SK-N-SH (cell line): ENCODE data around the gene ATN1. TPM values are rescaled to one million over a fixed set of nuclear protein-coding genes. Genes with fewer than 3 reads are reported as not detected.

ENCODE experiments used
- CTCF ChIA-PET: fragments of 300-600, 350-600 bp; formaldehyde crosslinking; extraction: SDS; loops from one replicate; lab custom pipeline; 2021; lab: Yijun Ruan, JAX
- POLR2A ChIA-PET: fragments of 350-600 bp; sonication (Branson Sonifier 250); formaldehyde crosslinking; extraction: SDS; loops from one replicate; lab custom pipeline; 2020; ENCODE audit warnings: antibody characterized with exemption, inconsistent platforms; lab: Yijun Ruan, JAX
- DNase-seq: peaks from one replicate; pipeline ENCODE4 v3.0.0; 2012
- H2AFZ ChIP-seq: fragments of 200-600 bp; sonication (generic); 2 replicates; pipeline ENCODE4 v1.8.1; 2016; ENCODE audit warnings: antibody characterized with exemption, mild to moderate bottlenecking, low read depth
- H3F3A ChIP-seq: fragments of 200-600 bp; sonication (generic); replicated peaks from 2 replicates; pipeline ENCODE3; 2016; ENCODE audit warnings: antibody characterized with exemption, mild to moderate bottlenecking; ENCODE audit not compliant: insufficient read depth
- H3K27ac ChIP-seq, 2 experiments: fragments of 200-500 bp in 1 of 2; fragments of 200-600 bp in 1 of 2; sonication (Bioruptor generic) in 1 of 2; sonication (generic), shearing (Covaris generic) in 1 of 2; 2 replicates each; pipeline versions ENCODE4 v1.5.1 to v1.6.1; 2014 to 2016; ENCODE audit warnings: low read depth in 2 of 2, inconsistent platforms in 1 of 2, low read length in 1 of 2, mild to moderate bottlenecking in 1 of 2, mixed read lengths in 1 of 2
- H3K27me3 ChIP-seq: fragments of 200-600 bp; sonication (generic), shearing (Covaris generic); 2 replicates; pipeline ENCODE4 v1.6.1; 2016; ENCODE audit warnings: mixed run types; ENCODE audit not compliant: insufficient read depth
- H3K36me3 ChIP-seq, 2 experiments: fragments of 200-500 bp in 1 of 2; fragments of 200-600 bp in 1 of 2; sonication (Bioruptor generic) in 1 of 2; sonication (generic) in 1 of 2; replicated peaks in 1 of 2; 2 replicates each; pipeline versions ENCODE3 to v1.5.1; 2014 to 2016; ENCODE audit warnings: low read length in 1 of 2, mild to moderate bottlenecking in 1 of 2; ENCODE audit not compliant: insufficient read depth in 2 of 2, control insufficient read depth in 1 of 2
- H3K4me1 ChIP-seq, 2 experiments: fragments of 200-500 bp in 1 of 2; fragments of 200-600 bp in 1 of 2; sonication (Bioruptor generic) in 1 of 2; sonication (generic), shearing (Covaris generic) in 1 of 2; 2 replicates each; pipeline versions ENCODE4 v1.5.1 to v1.6.1; 2014 to 2016; ENCODE audit warnings: low read depth in 1 of 2, low read length in 1 of 2, mixed run types in 1 of 2; ENCODE audit not compliant: insufficient read depth in 2 of 2, control insufficient read depth in 1 of 2
- H3K4me2 ChIP-seq: fragments of 200-600 bp; sonication (generic), shearing (Covaris generic); 2 replicates; pipeline ENCODE4 v1.6.1; 2017; ENCODE audit warnings: mixed run types
- H3K4me3 ChIP-seq, 2 experiments: fragments of 200-500 bp in 1 of 2; fragments of 200-600 bp in 1 of 2; sonication (Bioruptor generic) in 1 of 2; sonication (generic), shearing (Covaris generic) in 1 of 2; 2 replicates each; pipeline versions ENCODE4 v1.5.1 to v1.8.1; 2014 to 2016; ENCODE audit warnings: low read depth in 2 of 2, inconsistent platforms in 1 of 2, low read length in 1 of 2, mild to moderate bottlenecking in 1 of 2, mixed read lengths in 1 of 2, moderate library complexity in 1 of 2
- H3K79me2 ChIP-seq: fragments of 200-600 bp; sonication (generic); 2 replicates; pipeline ENCODE4 v1.8.1; 2017; ENCODE audit warnings: mild to moderate bottlenecking; ENCODE audit not compliant: insufficient read depth
- H3K9ac ChIP-seq: fragments of 200-600 bp; sonication (generic); 2 replicates; pipeline ENCODE4 v1.6.1; 2017; ENCODE audit warnings: mixed run types
- H3K9me2 ChIP-seq: fragments of 200-600 bp; sonication (generic); 2 replicates; pipeline ENCODE4 v1.6.1; 2017; ENCODE audit warnings: mixed run types
- H3K9me3 ChIP-seq: fragments of 200-600 bp; sonication (generic); 2 replicates; pipeline ENCODE4 v1.6.1; 2017; ENCODE audit warnings: mixed run types, mild to moderate bottlenecking, moderate library complexity
- H4K20me1 ChIP-seq: fragments of 200-600 bp; sonication (generic); 2 replicates; pipeline ENCODE4 v1.6.1; 2017; ENCODE audit warnings: mild to moderate bottlenecking, mixed run types; ENCODE audit not compliant: insufficient read depth
- CHD2 ChIP-seq: fragments of 150-350 bp; IDR thresholded peaks from 2 replicates; pipeline ENCODE4 v1.6.1; 2018; ENCODE audit warnings: low read length; ENCODE audit not compliant: partially characterized antibody
- EP300 ChIP-seq, 2 experiments: IDR thresholded peaks; 2 replicates each; pipeline versions ENCODE4 v1.4.0 to v1.6.1; 2012; ENCODE audit warnings: borderline replicate concordance in 1 of 2, low read depth in 1 of 2, low read length in 1 of 2
- EZH2phosphoT487 ChIP-seq: fragments of 200-600 bp; sonication (generic); IDR thresholded peaks from 2 replicates; pipeline ENCODE4 v1.6.1; 2017; ENCODE audit warnings: low read depth, mixed run types, mild to moderate bottlenecking, antibody characterized with exemption, moderate library complexity, borderline replicate concordance
- FOSL2 ChIP-seq: IDR thresholded peaks from 2 replicates; pipeline ENCODE4 v1.4.0; 2012; ENCODE audit warnings: low read depth, mild to moderate bottlenecking, moderate library complexity, borderline replicate concordance
- FOXJ3 ChIP-seq: sonication (generic); formaldehyde crosslinking; IDR thresholded peaks from 2 replicates; pipeline ENCODE4 v1.5.1; 2020; ENCODE audit warnings: mild to moderate bottlenecking, missing genetic modification reagents
- FOXM1 ChIP-seq: IDR thresholded peaks from 2 replicates; pipeline ENCODE4 v1.4.0; 2012; ENCODE audit warnings: low read depth, mild to moderate bottlenecking
- GABPA ChIP-seq: IDR thresholded peaks from 2 replicates; pipeline ENCODE4 v1.4.0; 2012; ENCODE audit warnings: low read depth, mild to moderate bottlenecking
- GATA2 ChIP-seq: sonication (generic); formaldehyde crosslinking; IDR thresholded peaks from 2 replicates; pipeline ENCODE4 v1.5.0; 2020; ENCODE audit warnings: mild to moderate bottlenecking, missing genetic modification reagents
- JUND ChIP-seq: IDR thresholded peaks from 2 replicates; pipeline ENCODE4 v1.4.0; 2012
- MAX ChIP-seq: IDR thresholded peaks from 2 replicates; pipeline ENCODE4 v1.4.0; 2012; ENCODE audit warnings: low read depth
- NFIC ChIP-seq: IDR thresholded peaks from 2 replicates; pipeline ENCODE4 v1.4.0; 2012; ENCODE audit warnings: borderline replicate concordance
- NRF1 ChIP-seq: IDR thresholded peaks from 2 replicates; pipeline ENCODE4 v1.6.1; 2012; ENCODE audit warnings: low read depth, mild to moderate bottlenecking, low read length
- POLR2AphosphoS5 ChIP-seq: IDR thresholded peaks from 2 replicates; pipeline ENCODE4 v1.6.1; 2012; ENCODE audit warnings: low read depth, low read length
- RAD21 ChIP-seq: IDR thresholded peaks from 2 replicates; pipeline ENCODE4 v1.6.1; 2012; ENCODE audit warnings: mild to moderate bottlenecking, low read length
- RCOR1 ChIP-seq: fragments of 150-350 bp; IDR thresholded peaks from 2 replicates; pipeline ENCODE4 v1.6.1; 2017; ENCODE audit warnings: antibody characterized with exemption, low read length
- RFX5 ChIP-seq: IDR thresholded peaks from 2 replicates; pipeline ENCODE4 v1.6.1; 2012; ENCODE audit warnings: mild to moderate bottlenecking, improper control_type of control experiment, low read length
- RXRA ChIP-seq: IDR thresholded peaks from 2 replicates; pipeline ENCODE4 v1.4.0; 2012; ENCODE audit warnings: low read depth, mild to moderate bottlenecking, borderline replicate concordance
- YY1 ChIP-seq: IDR thresholded peaks from 2 replicates; pipeline ENCODE4 v1.4.0; 2012; ENCODE audit warnings: low read depth, mild to moderate bottlenecking
- WGBS: methylation state at CpG from one replicate; pipeline ENCODE4 v1.1.6; 2017; ENCODE audit warnings: low lambda C conversion rate; 5-methylcytosine and 5-hydroxymethylcytosine counted together
- polyA plus RNA-seq, 3 experiments: library from polyadenylated mRNA; depleted of rRNA; stranded (reverse); fragments of >200 nt; gene quantifications; 2 replicates each; pipeline ENCODE4 v1.2.3, GENCODE V29; 2012
- TF ChIP-seq, protein P1 (sequence below): fragments of 150-350 bp; IDR thresholded peaks from 2 replicates; pipeline ENCODE4 v1.6.1; 2017; ENCODE audit warnings: antibody characterized with exemption, low read length, low read depth, borderline replicate concordance
- TF ChIP-seq, protein P2 (sequence below): fragments of 200-600 bp; sonication (generic); IDR thresholded peaks from 2 replicates; pipeline ENCODE4 v1.6.1; 2017; ENCODE audit warnings: antibody characterized with exemption, mild to moderate bottlenecking, moderate library complexity
- TF ChIP-seq, protein P3 (sequence below): IDR thresholded peaks from 2 replicates; pipeline ENCODE4 v1.6.1; 2012; ENCODE audit warnings: mild to moderate bottlenecking, low read depth, low read length, moderate library complexity
- TF ChIP-seq, protein P4 (sequence below): IDR thresholded peaks from 2 replicates; pipeline ENCODE4 v1.4.0; 2012; ENCODE audit warnings: low read depth, borderline replicate concordance

The ATN1 gene
- polyA plus RNA-seq, 1 of the 3 experiments (the other 2 are of a cell fraction), result 29.3 TPM

GRCh38 chr12:6944381-6945186, 16.8 kb downstream of the ATN1 start (continued):
- TF ChIP-seq MAX (peak; percentile 86), YY1 (0 out of 2 replicates have a peak, but pooled peaks have one; percentile 33), RCOR1 (peak; percentile 31; the same call in 1 of the 2 replicates), POLR2AphosphoS5 (no peak), CHD2 (peak; percentile 36), NFIC (peak; percentile 51), RXRA (no peak), RFX5 (0 out of 2 replicates have a peak, but pooled peaks have one; percentile 8), FOXJ3 (CRISPR knock-in tag) (no peak), NRF1 (0 out of 2 replicates have a peak, but pooled peaks have one; percentile 4), FOXM1 (no peak), GATA2 (CRISPR knock-in tag) (no peak), JUND (no peak), GABPA (peak; percentile 40; the same call in 1 of the 2 replicates), RAD21 (peak; percentile 82)
- TF ChIP-seq, protein P1, sequence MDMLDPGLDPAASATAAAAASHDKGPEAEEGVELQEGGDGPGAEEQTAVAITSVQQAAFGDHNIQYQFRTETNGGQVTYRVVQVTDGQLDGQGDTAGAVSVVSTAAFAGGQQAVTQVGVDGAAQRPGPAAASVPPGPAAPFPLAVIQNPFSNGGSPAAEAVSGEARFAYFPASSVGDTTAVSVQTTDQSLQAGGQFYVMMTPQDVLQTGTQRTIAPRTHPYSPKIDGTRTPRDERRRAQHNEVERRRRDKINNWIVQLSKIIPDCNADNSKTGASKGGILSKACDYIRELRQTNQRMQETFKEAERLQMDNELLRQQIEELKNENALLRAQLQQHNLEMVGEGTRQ, result no peak
- TF ChIP-seq, protein P2, sequence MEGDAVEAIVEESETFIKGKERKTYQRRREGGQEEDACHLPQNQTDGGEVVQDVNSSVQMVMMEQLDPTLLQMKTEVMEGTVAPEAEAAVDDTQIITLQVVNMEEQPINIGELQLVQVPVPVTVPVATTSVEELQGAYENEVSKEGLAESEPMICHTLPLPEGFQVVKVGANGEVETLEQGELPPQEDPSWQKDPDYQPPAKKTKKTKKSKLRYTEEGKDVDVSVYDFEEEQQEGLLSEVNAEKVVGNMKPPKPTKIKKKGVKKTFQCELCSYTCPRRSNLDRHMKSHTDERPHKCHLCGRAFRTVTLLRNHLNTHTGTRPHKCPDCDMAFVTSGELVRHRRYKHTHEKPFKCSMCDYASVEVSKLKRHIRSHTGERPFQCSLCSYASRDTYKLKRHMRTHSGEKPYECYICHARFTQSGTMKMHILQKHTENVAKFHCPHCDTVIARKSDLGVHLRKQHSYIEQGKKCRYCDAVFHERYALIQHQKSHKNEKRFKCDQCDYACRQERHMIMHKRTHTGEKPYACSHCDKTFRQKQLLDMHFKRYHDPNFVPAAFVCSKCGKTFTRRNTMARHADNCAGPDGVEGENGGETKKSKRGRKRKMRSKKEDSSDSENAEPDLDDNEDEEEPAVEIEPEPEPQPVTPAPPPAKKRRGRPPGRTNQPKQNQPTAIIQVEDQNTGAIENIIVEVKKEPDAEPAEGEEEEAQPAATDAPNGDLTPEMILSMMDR, result peak; percentile 76

DNA sequence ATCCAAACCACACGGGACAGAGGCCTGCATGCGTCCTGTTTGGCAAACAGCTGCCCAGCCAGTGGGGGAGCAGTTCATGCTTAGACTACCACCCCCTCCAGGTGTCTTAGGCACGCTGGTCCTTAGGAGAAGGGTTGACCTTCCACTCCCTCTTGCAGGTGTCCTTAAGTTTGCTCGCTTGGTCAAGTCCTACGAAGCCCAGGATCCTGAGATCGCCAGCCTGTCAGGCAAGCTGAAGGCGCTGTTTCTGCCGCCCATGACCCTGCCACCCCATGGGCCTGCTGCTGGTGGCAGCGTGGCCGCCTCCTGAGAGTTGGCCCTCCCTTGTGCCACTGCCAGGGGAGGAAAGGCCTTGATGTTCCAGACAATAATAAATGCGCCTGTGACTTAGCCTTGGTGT, 17.9 kb downstream of the ATN1 start:
- H3K4me1 ChIP-seq, result peaks cover 6 to 13% of the 10 kb centered on the region in 2 experiments; a peak in 3 of 4 replicates
- CTCF ChIA-PET, result interaction anchor here (0.9 to 6.5 kb wide), 18 partner anchors 8 to 199 kb away, joined by 3 to 114 read pairs (median 8); partner anchors contain the start of genes C1R, C1RL and ENO2
- no peaks in the 10 kb centered on the region for H3K27me3 ChIP-seq
- 80% methylated on average over 4 of the region's 11 CpGs for WGBS
- TF ChIP-seq, protein P3, sequence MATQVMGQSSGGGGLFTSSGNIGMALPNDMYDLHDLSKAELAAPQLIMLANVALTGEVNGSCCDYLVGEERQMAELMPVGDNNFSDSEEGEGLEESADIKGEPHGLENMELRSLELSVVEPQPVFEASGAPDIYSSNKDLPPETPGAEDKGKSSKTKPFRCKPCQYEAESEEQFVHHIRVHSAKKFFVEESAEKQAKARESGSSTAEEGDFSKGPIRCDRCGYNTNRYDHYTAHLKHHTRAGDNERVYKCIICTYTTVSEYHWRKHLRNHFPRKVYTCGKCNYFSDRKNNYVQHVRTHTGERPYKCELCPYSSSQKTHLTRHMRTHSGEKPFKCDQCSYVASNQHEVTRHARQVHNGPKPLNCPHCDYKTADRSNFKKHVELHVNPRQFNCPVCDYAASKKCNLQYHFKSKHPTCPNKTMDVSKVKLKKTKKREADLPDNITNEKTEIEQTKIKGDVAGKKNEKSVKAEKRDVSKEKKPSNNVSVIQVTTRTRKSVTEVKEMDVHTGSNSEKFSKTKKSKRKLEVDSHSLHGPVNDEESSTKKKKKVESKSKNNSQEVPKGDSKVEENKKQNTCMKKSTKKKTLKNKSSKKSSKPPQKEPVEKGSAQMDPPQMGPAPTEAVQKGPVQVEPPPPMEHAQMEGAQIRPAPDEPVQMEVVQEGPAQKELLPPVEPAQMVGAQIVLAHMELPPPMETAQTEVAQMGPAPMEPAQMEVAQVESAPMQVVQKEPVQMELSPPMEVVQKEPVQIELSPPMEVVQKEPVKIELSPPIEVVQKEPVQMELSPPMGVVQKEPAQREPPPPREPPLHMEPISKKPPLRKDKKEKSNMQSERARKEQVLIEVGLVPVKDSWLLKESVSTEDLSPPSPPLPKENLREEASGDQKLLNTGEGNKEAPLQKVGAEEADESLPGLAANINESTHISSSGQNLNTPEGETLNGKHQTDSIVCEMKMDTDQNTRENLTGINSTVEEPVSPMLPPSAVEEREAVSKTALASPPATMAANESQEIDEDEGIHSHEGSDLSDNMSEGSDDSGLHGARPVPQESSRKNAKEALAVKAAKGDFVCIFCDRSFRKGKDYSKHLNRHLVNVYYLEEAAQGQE, result no peak
- TF ChIP-seq EP300 (IDR thresholded peaks at IDR 0.05; ENCODE audit: borderline replicate concordance in 1 of 2, low read depth in 1 of 2, low read length in 1 of 2) (no peak), POLR2AphosphoS5 (no peak), EZH2phosphoT487 (no peak), GABPA (no peak), CHD2 (no peak), JUND (no peak), FOSL2 (no peak)
- TF ChIP-seq, protein P4, sequence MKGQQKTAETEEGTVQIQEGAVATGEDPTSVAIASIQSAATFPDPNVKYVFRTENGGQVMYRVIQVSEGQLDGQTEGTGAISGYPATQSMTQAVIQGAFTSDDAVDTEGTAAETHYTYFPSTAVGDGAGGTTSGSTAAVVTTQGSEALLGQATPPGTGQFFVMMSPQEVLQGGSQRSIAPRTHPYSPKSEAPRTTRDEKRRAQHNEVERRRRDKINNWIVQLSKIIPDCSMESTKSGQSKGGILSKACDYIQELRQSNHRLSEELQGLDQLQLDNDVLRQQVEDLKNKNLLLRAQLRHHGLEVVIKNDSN, result no peak
- TF ChIP-seq, protein P1, result no peak
- TF ChIP-seq, all 33 proteins: peak for 0
- Histone ChIP-seq H4K20me1 (no peaks in the 10 kb centered on the region), H3K9me2 (no peaks in the 10 kb centered on the region), H3K79me2 (peaks cover 10% of the 10 kb centered on the region; the same call in 1 of the 2 replicates), H3K9ac (no peak overlapping the region), H3K4me2 (peak overlapping the region; percentile 87; the same call in 1 of the 2 replicates), H3K4me3 (no peak overlapping the region), H3K36me3 (peaks cover 11 to 15% of the 10 kb centered on the region in 2 experiments), H3K9me3 (no peaks in the 10 kb centered on the region), H3K27ac (no peak overlapping the region), H2AFZ (no peak overlapping the region), H3F3A (peaks cover 42% of the 10 kb centered on the region)
- POLR2A ChIA-PET, result interaction anchor here (2.5 to 4.6 kb wide), 3 partner anchors 18 to 73 kb away, joined by 14 to 82 read pairs (median 62); partner anchors contain the start of genes ATN1 and SPSB2
- DNase-seq, result peak; percentile 15
